B cell (primary cell): ENCODE data around the gene P2RY6. TPM values are rescaled to one million over a fixed set of nuclear protein-coding genes. Genes with fewer than 3 reads are reported as not detected.

Source experiments
- ATAC-seq: fragments of 200-7000 bp; cut with Tn5 transposase; one replicate; pipeline ENCODE4 v1.10.0; 2021; ENCODE audit warnings: low read depth, mild to moderate bottlenecking, moderate number of reproducible peaks, moderate library complexity
- CTCF ChIA-PET: fragments of 350-600 bp; sonication (Branson Sonifier 250); formaldehyde crosslinking; loops from one replicate; lab custom pipeline; 2021; ENCODE audit warnings: antibody characterized with exemption, inconsistent platforms; lab: Charles Lee
- POLR2A ChIA-PET: fragments of 350-600 bp; sonication (Branson Sonifier 250); formaldehyde crosslinking; loops from one replicate; lab custom pipeline; 2021; ENCODE audit warnings: antibody characterized with exemption; lab: Charles Lee
- DNase-seq: peaks from one replicate; pipeline ENCODE4 v3.0.0; 2013
- H2AFZ ChIP-seq: 2 replicates; pipeline ENCODE4 v1.6.1; 2012; ENCODE audit warnings: mild to moderate bottlenecking, low read depth, low read length; ENCODE audit not compliant: insufficient read depth, poor library complexity, severe bottlenecking
- H3K27ac ChIP-seq, 2 donors: 1 replicate in 1 of 2; 2 replicates in 1 of 2; pipeline ENCODE4 v1.5.1; 2012 to 2013; ENCODE audit warnings: low read length in 2 of 2, mild to moderate bottlenecking in 2 of 2, moderate library complexity in 1 of 2
- H3K27me3 ChIP-seq, 4 experiments: fragments of 200-600 bp in 1 of 4; sonication (generic) in 1 of 4; replicated peaks in 1 of 4; 1 replicate in 2 of 4; 2 replicates in 2 of 4; pipeline versions ENCODE4 v1.6.1 to v1.7.0; 2013 to 2016; ENCODE audit warnings: low read length in 3 of 4, mild to moderate bottlenecking in 2 of 4, mixed read lengths in 1 of 4, moderate library complexity in 1 of 4; ENCODE audit not compliant: insufficient read depth in 4 of 4, control insufficient read depth in 3 of 4; ENCODE audit errors: control extremely low read depth in 1 of 4
- H3K36me3 ChIP-seq, 2 experiments: replicated peaks in 1 of 2; 1 replicate in 1 of 2; 2 replicates in 1 of 2; pipeline versions ENCODE4 v1.6.1 to v1.7.1; 2013; ENCODE audit warnings: low read length in 1 of 2; ENCODE audit not compliant: insufficient read depth in 2 of 2, control insufficient read depth in 1 of 2; ENCODE audit errors: control extremely low read depth in 1 of 2, extremely low read depth in 1 of 2
- H3K4me1 ChIP-seq, 2 donors: fragments of 200-600 bp in 1 of 2; sonication (generic) in 1 of 2; 1 replicate in 1 of 2; 2 replicates in 1 of 2; pipeline versions ENCODE4 v1.5.1 to v1.6.1; 2013 to 2017; ENCODE audit warnings: low read length in 2 of 2; ENCODE audit not compliant: control insufficient read depth in 2 of 2, insufficient read depth in 2 of 2
- H3K4me2 ChIP-seq: replicated peaks from 2 replicates; pipeline ENCODE3; 2012; ENCODE audit warnings: mild to moderate bottlenecking, low read depth, low read length; ENCODE audit not compliant: poor library complexity, severe bottlenecking
- H3K4me3 ChIP-seq, 5 experiments: fragments of 200-600 bp in 1 of 5; sonication (generic) in 1 of 5; 1 replicate in 3 of 5; 2 replicates in 2 of 5; pipeline versions ENCODE4 v1.5.1 to v1.7.0; 2011 to 2016; ENCODE audit warnings: low read length in 4 of 5, mild to moderate bottlenecking in 4 of 5, low read depth in 2 of 5, control low read depth in 1 of 5, moderate library complexity in 1 of 5; ENCODE audit not compliant: insufficient read depth in 1 of 5; ENCODE audit errors: control extremely low read depth in 1 of 5, extremely low read depth in 1 of 5
- H3K79me2 ChIP-seq: fragments of 200-600 bp; sonication (generic); one replicate; pipeline ENCODE4 v1.6.0; 2016; ENCODE audit warnings: low read length; ENCODE audit not compliant: control insufficient read depth, insufficient read depth
- H3K9ac ChIP-seq: fragments of 200-600 bp; sonication (generic); 2 replicates; pipeline ENCODE4 v1.6.1; 2017; ENCODE audit warnings: mild to moderate bottlenecking, low read length, moderate library complexity
- H3K9me3 ChIP-seq, 3 donors: one replicate each; pipeline versions ENCODE4 v1.6.1 to v1.7.1; 2013; ENCODE audit warnings: low read length in 2 of 3; ENCODE audit not compliant: control insufficient read depth in 2 of 3, insufficient read depth in 1 of 3; ENCODE audit errors: control extremely low read depth in 1 of 3
- H4K20me1 ChIP-seq: 2 replicates; pipeline ENCODE4 v1.6.0; 2012; ENCODE audit warnings: mild to moderate bottlenecking, low read length; ENCODE audit not compliant: insufficient read depth, control insufficient read depth, poor library complexity, severe bottlenecking
- H3K27ac Mint-ChIP-seq: one replicate; pipeline ENCODE4 v1.8.0; 2021; ENCODE audit warnings: mixed read lengths
- H3K27me3 Mint-ChIP-seq: one replicate; pipeline ENCODE4 v1.8.0; 2021; ENCODE audit warnings: mixed read lengths
- H3K4me1 Mint-ChIP-seq: one replicate; pipeline ENCODE4 v1.8.0; 2021; ENCODE audit warnings: mixed read lengths
- H3K4me3 Mint-ChIP-seq: one replicate; pipeline ENCODE4 v1.8.0; 2021; ENCODE audit warnings: mixed read lengths
- H3K9me3 Mint-ChIP-seq: one replicate; pipeline ENCODE4 v1.8.0; 2022; ENCODE audit warnings: mixed read lengths; ENCODE audit not compliant: insufficient read depth
- CTCF ChIP-seq: fragments of 200-600 bp; IDR thresholded peaks from one replicate; pipeline ENCODE4 v1.8.0; 2022; ENCODE audit warnings: antibody characterized with exemption, mild to moderate bottlenecking
- EZH2 ChIP-seq: IDR thresholded peaks from 2 replicates; pipeline ENCODE4 v1.6.1; 2012; ENCODE audit warnings: borderline replicate concordance, low read depth, mild to moderate bottlenecking, moderate library complexity, low read length; ENCODE audit not compliant: insufficient read depth, poor library complexity, severe bottlenecking
- WGBS: methylation state at CpG from one replicate; pipeline ENCODE4 v1.1.5; 2013; ENCODE audit warnings: missing lambda C conversion rate; ENCODE audit not compliant: insufficient coverage; 5-methylcytosine and 5-hydroxymethylcytosine counted together
- intact Hi-C: fragments of 100-400 bp; cut with micrococcal nuclease; formaldehyde crosslinking; loops from one replicate; pipeline ENCODE4 v1.10.0; 2022
- polyA plus RNA-seq: library from polyadenylated mRNA; depleted of rRNA; stranded (reverse); fragments of >200 nt; gene quantifications from 2 replicates; pipeline ENCODE4 v1.2.3, GENCODE V29; 2012
- total RNA-seq, 2 donors: library from RNA; stranded (reverse); fragments of 120-200 nt in 1 of 2; gene quantifications; 1 replicate in 1 of 2; 2 replicates in 1 of 2; pipeline versions ENCODE4 v1.2.3 to v1.2.4, GENCODE V29; 2013 to 2022

P2RY6 gene
- total and polyA plus RNA-seq, 2 donors (not counting 1 experiment from before 2014, with no cell fraction given): 0.25 TPM; not detected in 1

- no peak for TF ChIP-seq CTCF
- TF ChIP-seq EZH2: no peak
Measured at GRCh38 chr11:73239571-73240189, 32.5 kb upstream of the P2RY6 start.

GRCh38 chr11:73240190-73240781 lies 31.9 kb upstream of the P2RY6 start:
- no peak overlapping the region for H3K4me3 ChIP-seq
- Mint-ChIP-seq H3K4me3 (no peak overlapping the region), H3K27me3 (peaks cover 3% of the 10 kb centered on the region), H3K9me3 (no peaks in the 10 kb centered on the region), H3K4me1 (peaks cover 6% of the 10 kb centered on the region), H3K27ac (no peak overlapping the region)
- no peaks in the 10 kb centered on the region for H3K36me3 ChIP-seq
- H2AFZ ChIP-seq: no peak overlapping the region
- H3K4me1 ChIP-seq: peaks cover 4 to 7% of the 10 kb centered on the region in 2 donors
- H3K9ac ChIP-seq: no peak overlapping the region
- no peaks in the 10 kb centered on the region for H3K9me3 ChIP-seq
- no peak for TF ChIP-seq CTCF
- no peak for TF ChIP-seq EZH2
- H3K79me2 ChIP-seq: no peaks in the 10 kb centered on the region
- ChIA-PET CTCF (interaction anchor here (0.7 to 14.1 kb wide), 5 partner anchors 49 to 315 kb away, joined by 3 to 281 read pairs (median 5); no protein-coding TSS in a partner anchor), POLR2A (interaction anchor here (0.5 kb wide), 1 partner anchor 98 kb away, joined by 6 read pairs; no protein-coding TSS in a partner anchor)
- no peak for ATAC-seq
- no peak for DNase-seq
- H3K27ac ChIP-seq: no peak overlapping the region
- peaks cover 0 to 2% (median 0%) of the 10 kb centered on the region in 4 experiments for H3K27me3 ChIP-seq
- intact Hi-C loops: no loop called here
- no peaks in the 10 kb centered on the region for H4K20me1 ChIP-seq
- H3K4me2 ChIP-seq: no peak overlapping the region
- WGBS: 86% methylated on average over 4 of the region's 4 CpGs

More at GRCh38 chr11:73239571-73240189, 32.5 kb upstream of the P2RY6 start:
- Histone ChIP-seq H3K27me3 (no peaks in the 10 kb centered on the region), H3K79me2 (no peaks in the 10 kb centered on the region), H3K9me3 (no peaks in the 10 kb centered on the region), H3K4me3 (no peak overlapping the region), H3K9ac (no peak overlapping the region), H3K36me3 (no peaks in the 10 kb centered on the region), H3K27ac (no peak overlapping the region), H3K4me1 (peaks cover 4 to 7% of the 10 kb centered on the region in 2 donors), H2AFZ (no peak overlapping the region), H4K20me1 (no peaks in the 10 kb centered on the region), H3K4me2 (no peak overlapping the region)
- CTCF ChIA-PET: interaction anchor here (0.7 to 14.1 kb wide), 3 partner anchors 53 to 315 kb away, joined by 3 to 281 read pairs (median 3); no protein-coding TSS in a partner anchor
- ATAC-seq (no peak), DNase-seq (no peak)
- Mint-ChIP-seq H3K27ac (no peak overlapping the region), H3K9me3 (no peaks in the 10 kb centered on the region), H3K27me3 (peaks cover 3% of the 10 kb centered on the region), H3K4me3 (no peak overlapping the region), H3K4me1 (peaks cover 6% of the 10 kb centered on the region)
- intact Hi-C loops: no loop called here
- WGBS: 90% methylated on average over 6 of the region's 7 CpGs
- POLR2A ChIA-PET: interaction anchor here (0.6 kb wide), 1 partner anchor 359 kb away, joined by 3 read pairs; no protein-coding TSS in a partner anchor
